Stomach (tissue), 9 donors: ENCODE results near the gene RNU7-1. TPM values are rescaled to one million over a fixed set of nuclear protein-coding genes. Genes with fewer than 3 reads are reported as not detected.

Experiments
- DNase-seq, 2 donors: peaks; one replicate each; pipeline versions ENCODE4 v3.0.0 to v3.0.0-alpha.2; 2013 to 2019
- H3K27ac ChIP-seq, 5 donors: fragments of 200-600 bp in 4 of 5; sonication (generic) in 4 of 5; one replicate each; pipeline ENCODE4 v1.5.1; 2013 to 2019; ENCODE audit warnings: mild to moderate bottlenecking in 1 of 5, moderate library complexity in 1 of 5
- H3K27me3 ChIP-seq, 3 donors: fragments of 200-600 bp; sonication (generic); one replicate each; pipeline ENCODE4 v1.5.1; 2017 to 2019; ENCODE audit warnings: mixed run types in 1 of 3
- H3K36me3 ChIP-seq, 4 donors: fragments of 200-600 bp; sonication (generic); 1 replicate in 3 of 4; 2 replicates in 1 of 4; pipeline ENCODE4 v1.5.1; 2016 to 2019
- H3K4me1 ChIP-seq, 4 donors: fragments of 200-600 bp; sonication (generic); one replicate each; pipeline ENCODE4 v1.5.1; 2016 to 2019
- H3K4me3 ChIP-seq, 4 donors: fragments of 200-600 bp; sonication (generic) in 3 of 4; one replicate each; pipeline ENCODE4 v1.5.1; 2016 to 2019; ENCODE audit warnings: mild to moderate bottlenecking in 1 of 4
- H3K9me3 ChIP-seq, 4 donors: fragments of 200-600 bp; sonication (generic); one replicate each; pipeline ENCODE4 v1.5.1; 2016 to 2019
- CTCF ChIP-seq, 7 experiments: fragments of 450-650 bp in 4 of 7; fragments of 200-600 bp in 3 of 7; sonication (generic) in 3 of 7; IDR thresholded peaks; one replicate each; pipeline ENCODE4 v1.5.1; 2016 to 2019; ENCODE audit warnings: antibody characterized with exemption in 7 of 7, control low read depth in 2 of 7, mild to moderate bottlenecking in 1 of 7
- EP300 ChIP-seq: sonication (generic); formaldehyde crosslinking; IDR thresholded peaks from one replicate; pipeline ENCODE4 v1.6.1; 2017; ENCODE audit warnings: antibody characterized with exemption
- POLR2A ChIP-seq, 4 donors: fragments of 450-650 bp; IDR thresholded peaks; one replicate each; pipeline ENCODE4 v1.6.1; 2016; ENCODE audit warnings: antibody characterized with exemption in 4 of 4, control low read depth in 2 of 4, mild to moderate bottlenecking in 1 of 4, moderate library complexity in 1 of 4
- POLR2AphosphoS5 ChIP-seq, 3 donors: sonication (generic); formaldehyde crosslinking; IDR thresholded peaks; one replicate each; pipeline ENCODE4 v1.6.1; 2016; ENCODE audit warnings: antibody characterized with exemption in 3 of 3
- WGBS, 5 donors: extraction: QIAGEN DNeasy Blood & Tissue Kit in 3 of 5; methylation state at CpG; one replicate each; pipeline versions ENCODE4 v1.1.5 to v1.1.7; 2013 to 2018; 5-methylcytosine and 5-hydroxymethylcytosine counted together
- intact Hi-C: fragments of 100-400 bp; cut with DNase I; formaldehyde crosslinking; loops from one replicate; pipeline ENCODE4 v1.15.1; 2023; ENCODE audit warnings: low total_unique reads
- polyA plus RNA-seq, 3 donors: library from polyadenylated mRNA; stranded (reverse); fragments of 200-250 nt; gene quantifications; one replicate each; pipeline ENCODE4 v1.2.3, GENCODE V29; 2013
- total RNA-seq, 5 donors: library from RNA; depleted of rRNA; stranded (reverse); fragments of >200 nt; gene quantifications; one replicate each; pipeline versions ENCODE4 v1.1.0 to v1.2.3, GENCODE V29; 2014 to 2016
- donor health status: healthy with polysubstance abuse.
- donor health status: Bipolar disorder and iron deficiency.
- donor health status: healthy.

Gene RNU7-1
- total and polyA plus RNA-seq, 8 donors: not detected

GRCh38 chr12:6954316-6955107 is 10.9 kb downstream of the RNU7-1 start:
- H3K27me3 ChIP-seq: no peaks in the 10 kb centered on the region
- intact Hi-C loops: no loop called here
- DNase-seq: no peak
- no peaks in the 10 kb centered on the region for H3K9me3 ChIP-seq
- H3K27ac ChIP-seq: peak overlapping the region; percentile 20 to 96 (median 71)
- H3K4me1 ChIP-seq: peaks cover under 1 to 76% (median 24%) of the 10 kb centered on the region in 4 donors
- no peak for TF ChIP-seq EP300
- H3K4me3 ChIP-seq: peak overlapping the region in 2 of 4 donors; percentile 48 to 50
- WGBS, 5 donors: 76 to 89% (median 85%) methylated on average over 18 to 21 of the region's 21 CpGs
- peaks cover 3 to 33% (median 27%) of the 10 kb centered on the region in 4 donors for H3K36me3 ChIP-seq

GRCh38 chr12:6955108-6956020 is 11.7 kb downstream of the RNU7-1 start:
- Histone ChIP-seq H3K27ac (peak overlapping the region in 4 of 5 donors; percentile 19 to 96 (median 64)), H3K4me1 (peaks cover 9 to 79% (median 33%) of the 10 kb centered on the region in 4 donors), H3K36me3 (peaks cover 3 to 39% (median 30%) of the 10 kb centered on the region in 4 donors), H3K9me3 (no peaks in the 10 kb centered on the region), H3K4me3 (no peak overlapping the region), H3K27me3 (no peaks in the 10 kb centered on the region)
- intact Hi-C loops: no loop called here
- TF ChIP-seq EP300: no peak
- TF ChIP-seq POLR2AphosphoS5 (IDR thresholded peaks at IDR 0.05): no peak
- no peak for TF ChIP-seq CTCF (IDR thresholded peaks at IDR 0.05)
- no peak for TF ChIP-seq POLR2A (IDR thresholded peaks at IDR 0.05)
- WGBS, 5 donors: 86 to 93% (median 88%) methylated on average over 21 to 22 of the region's 22 CpGs
- no peak for DNase-seq

GRCh38 chr12:6956021-6956727 is 12.6 kb downstream of the RNU7-1 start:
- H3K36me3 ChIP-seq: peaks cover 3 to 43% (median 32%) of the 10 kb centered on the region in 4 donors
- TF ChIP-seq POLR2A (IDR thresholded peaks at IDR 0.05) (no peak), EP300 (no peak), CTCF (IDR thresholded peaks at IDR 0.05) (no peak), POLR2AphosphoS5 (IDR thresholded peaks at IDR 0.05) (no peak)
- peaks cover 17 to 82% (median 41%) of the 10 kb centered on the region in 4 donors for H3K4me1 ChIP-seq
- H3K4me3 ChIP-seq: no peak overlapping the region
- H3K27ac ChIP-seq: peak overlapping the region in 2 of 5 donors; percentile 95 to 96
- no peak for DNase-seq
- intact Hi-C loops: no loop called here
- WGBS, 5 donors: 76 to 87% (median 82%) methylated on average over 22 to 28 of the region's 28 CpGs
- no peaks in the 10 kb centered on the region for H3K27me3 ChIP-seq
- no peaks in the 10 kb centered on the region for H3K9me3 ChIP-seq

GRCh38 chr12:6957151-6957701 is 13.6 kb downstream of the RNU7-1 start:
- Histone ChIP-seq H3K36me3 (peaks cover 3 to 41% (median 31%) of the 10 kb centered on the region in 4 donors), H3K4me1 (peaks cover 27 to 93% (median 52%) of the 10 kb centered on the region in 4 donors), H3K27me3 (no peaks in the 10 kb centered on the region), H3K9me3 (no peaks in the 10 kb centered on the region), H3K4me3 (no peak overlapping the region), H3K27ac (peak overlapping the region in 3 of 5 donors; percentile 93 to 96 (median 95))
- intact Hi-C loops: no loop called here
- no peak for TF ChIP-seq POLR2A (IDR thresholded peaks at IDR 0.05)
- no peak for TF ChIP-seq CTCF (IDR thresholded peaks at IDR 0.05)
- no peak for TF ChIP-seq EP300
- WGBS, 5 donors: 81 to 85% (median 82%) methylated on average over 16 to 20 of the region's 20 CpGs
- no peak for DNase-seq
